AG20443 (cell line): ENCODE measurements around the gene IGFBP7.

Experiments
- DNase-seq: peaks from one replicate; pipeline ENCODE4 v3.0.0; 2012; ENCODE audit warnings: low spot score, mixed read lengths

The IGFBP7 gene

GRCh38 chr4:57040510-57040909 lies 69.7 kb downstream of the IGFBP7 start:
- no peak for DNase-seq

- no peak for DNase-seq
Observed at GRCh38 chr4:57039345-57039744, 70.8 kb downstream of the IGFBP7 start.

- DNase-seq: peak; percentile 57
Observed at GRCh38 chr4:57037982-57038604, 72.1 kb downstream of the IGFBP7 start.

GRCh38 chr4:57034520-57034919 lies 75.7 kb downstream of the IGFBP7 start:
- no peak for DNase-seq

- peak; percentile 65 for DNase-seq
Observed at GRCh38 chr4:57023104-57023503, 87.1 kb downstream of the IGFBP7 start.

GRCh38 chr4:57020467-57021101 lies 89.6 kb downstream of the IGFBP7 start:
- DNase-seq: peak; percentile 57

- no peak for DNase-seq
Observed at GRCh38 chr4:57018980-57019379, 91.2 kb downstream of the IGFBP7 start.

GRCh38 chr4:57013543-57014120 lies 96.6 kb downstream of the IGFBP7 start:
- DNase-seq: no peak

GRCh38 chr4:56999751-57000150 lies 110.4 kb downstream of the IGFBP7 start:
- no peak for DNase-seq

GRCh38 chr4:56995525-56995924 lies 114.7 kb downstream of the IGFBP7 start:
- DNase-seq: peak; percentile 81

GRCh38 chr4:56990109-56990905 lies 119.9 kb downstream of the IGFBP7 start:
- no peak for DNase-seq

- no peak for DNase-seq
Observed at GRCh38 chr4:56986952-56987351, 123.2 kb downstream of the IGFBP7 start.

GRCh38 chr4:56986192-56986591 lies 124.0 kb downstream of the IGFBP7 start:
- DNase-seq: no peak

GRCh38 chr4:56981795-56982201 lies 128.4 kb downstream of the IGFBP7 start:
- peak; percentile 14 for DNase-seq
